ENCODE data around the gene SCGB1D1. TPM values are rescaled to one million over a fixed set of nuclear protein-coding genes. Genes with fewer than 3 reads are reported as not detected.
A peak's percentile ranks its signal among the peaks of the same experiment; 100 is the strongest.

Gene SCGB1D1
- total and polyA plus RNA-seq, 11 donors = not detected

DNA sequence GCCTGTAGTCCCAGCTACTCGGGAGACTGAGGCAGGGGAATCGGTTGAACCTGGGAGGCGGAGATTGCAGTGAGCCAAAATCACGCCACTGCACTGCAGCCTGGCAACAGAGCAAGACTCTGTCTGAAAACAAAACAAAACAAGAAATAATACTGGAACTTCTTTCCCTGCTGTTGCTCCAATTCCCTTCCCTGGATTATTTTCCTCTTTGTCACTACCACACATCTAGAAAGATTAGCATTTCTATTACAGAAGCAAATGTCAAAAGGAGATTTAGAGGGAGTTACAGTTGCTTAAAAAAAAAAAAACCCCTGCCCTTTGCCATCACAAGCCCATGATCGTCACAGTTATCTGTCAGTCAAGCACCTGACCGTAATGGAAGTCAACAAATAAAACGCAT, 17.7 kb upstream of the SCGB1D1 start:
- TF ChIP-seq, protein P1, sequence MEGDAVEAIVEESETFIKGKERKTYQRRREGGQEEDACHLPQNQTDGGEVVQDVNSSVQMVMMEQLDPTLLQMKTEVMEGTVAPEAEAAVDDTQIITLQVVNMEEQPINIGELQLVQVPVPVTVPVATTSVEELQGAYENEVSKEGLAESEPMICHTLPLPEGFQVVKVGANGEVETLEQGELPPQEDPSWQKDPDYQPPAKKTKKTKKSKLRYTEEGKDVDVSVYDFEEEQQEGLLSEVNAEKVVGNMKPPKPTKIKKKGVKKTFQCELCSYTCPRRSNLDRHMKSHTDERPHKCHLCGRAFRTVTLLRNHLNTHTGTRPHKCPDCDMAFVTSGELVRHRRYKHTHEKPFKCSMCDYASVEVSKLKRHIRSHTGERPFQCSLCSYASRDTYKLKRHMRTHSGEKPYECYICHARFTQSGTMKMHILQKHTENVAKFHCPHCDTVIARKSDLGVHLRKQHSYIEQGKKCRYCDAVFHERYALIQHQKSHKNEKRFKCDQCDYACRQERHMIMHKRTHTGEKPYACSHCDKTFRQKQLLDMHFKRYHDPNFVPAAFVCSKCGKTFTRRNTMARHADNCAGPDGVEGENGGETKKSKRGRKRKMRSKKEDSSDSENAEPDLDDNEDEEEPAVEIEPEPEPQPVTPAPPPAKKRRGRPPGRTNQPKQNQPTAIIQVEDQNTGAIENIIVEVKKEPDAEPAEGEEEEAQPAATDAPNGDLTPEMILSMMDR (IDR thresholded peaks at IDR 0.05) = no peak
- TF ChIP-seq POLR2A (IDR thresholded peaks at IDR 0.05) = no peak
- intact Hi-C loops (cut with DNase I) = loop anchor here in 4 of 10 donors (2.0 to 10.0 kb wide), 5 partner anchors 139 to 205 kb away; no protein-coding TSS in a partner anchor
- no peaks in the 10 kb centered on the region for H3K9me3 ChIP-seq
- no peak for ATAC-seq
- peak overlapping the region in 3 of 12 donors; percentile 12 to 72 (median 51) for H3K27ac ChIP-seq
- no peaks in the 10 kb centered on the region for H3K36me3 ChIP-seq
- H3K27me3 ChIP-seq = peaks cover 0 to 22% (median 6%) of the 10 kb centered on the region in 9 donors
- H3K4me1 ChIP-seq = peaks cover 0 to 19% (median 0%) of the 10 kb centered on the region in 12 donors
- DNase-seq = no peak
- H3K4me3 ChIP-seq = no peak overlapping the region
- 56 to 67% (median 59%) methylated on average over 7 of the region's 7 CpGs for WGBS, 4 donors

DNA sequence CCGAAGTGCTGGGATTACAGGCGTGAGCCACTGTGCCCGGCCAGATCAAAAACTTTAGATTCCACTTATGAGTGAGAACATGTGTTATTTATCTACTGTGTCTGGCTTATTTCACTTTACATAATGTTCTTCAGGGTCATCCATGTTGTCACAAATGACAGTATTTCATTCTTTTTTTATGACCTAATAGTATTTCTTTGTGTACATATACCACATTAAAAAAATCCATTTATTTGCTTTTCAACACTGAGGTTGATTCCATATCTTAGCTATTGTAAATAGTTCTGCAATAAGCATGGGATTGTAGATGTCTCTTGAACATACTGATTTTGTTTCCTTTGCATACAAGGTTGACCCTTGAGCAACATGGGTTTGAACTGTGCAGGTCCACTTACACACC, 13.2 kb upstream of the SCGB1D1 start:
- Histone ChIP-seq H3K4me1 (peaks cover 0 to 5% (median 0%) of the 10 kb centered on the region in 12 donors), H3K27ac (no peak overlapping the region), H3K27me3 (peaks cover 0 to 22% (median 6%) of the 10 kb centered on the region in 9 donors), H3K36me3 (no peaks in the 10 kb centered on the region), H3K9me3 (no peaks in the 10 kb centered on the region), H3K4me3 (no peak overlapping the region)
- 72 to 82% (median 76%) methylated on average over 3 of the region's 3 CpGs for WGBS, 4 donors
- intact Hi-C loops (cut with DNase I) = loop anchor here in 2 of 10 donors (10.0 kb wide), 1 partner anchor 198 kb away; no protein-coding TSS in a partner anchor
- no peak for ATAC-seq
- no peak for DNase-seq
- no peak for TF ChIP-seq POLR2A (IDR thresholded peaks at IDR 0.05)
- TF ChIP-seq, protein P1 (IDR thresholded peaks at IDR 0.05) = no peak

DNA sequence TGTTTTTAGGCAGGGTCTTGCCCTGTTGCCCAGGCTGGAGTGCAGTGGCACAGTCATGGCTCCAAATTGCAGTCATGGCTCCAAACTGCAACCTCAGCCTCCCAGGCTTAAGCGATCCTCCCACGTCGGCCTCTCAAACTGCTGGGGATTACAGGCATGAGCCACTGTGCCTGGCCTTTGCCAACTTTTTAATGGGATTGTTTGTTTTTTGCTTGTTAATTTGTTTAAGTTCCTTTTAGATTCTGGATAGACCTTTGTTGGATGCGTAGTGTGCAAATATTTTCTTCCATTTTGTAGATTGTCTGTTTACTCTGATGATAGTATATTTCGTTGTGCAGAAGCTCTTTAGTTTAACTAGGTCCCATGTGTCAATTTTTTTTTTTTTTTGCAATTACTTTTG, 10.0 kb upstream of the SCGB1D1 start:
- H3K27ac ChIP-seq = no peak overlapping the region
- H3K4me1 ChIP-seq = no peaks in the 10 kb centered on the region
- TF ChIP-seq, protein P1 (IDR thresholded peaks at IDR 0.05) = no peak
- no peak for TF ChIP-seq POLR2A (IDR thresholded peaks at IDR 0.05)
- 82 to 89% (median 86%) methylated on average over 5 of the region's 5 CpGs for WGBS, 4 donors
- no peak overlapping the region for H3K4me3 ChIP-seq
- H3K9me3 ChIP-seq = peaks cover 0 to 9% (median 0%) of the 10 kb centered on the region in 12 donors
- intact Hi-C loops (cut with DNase I) = loop anchor here in 2 of 10 donors (10.0 kb wide), 1 partner anchor 195 kb away; no protein-coding TSS in a partner anchor
- DNase-seq (no peak), ATAC-seq (no peak)
- no peaks in the 10 kb centered on the region for H3K36me3 ChIP-seq
- H3K27me3 ChIP-seq = peaks cover 0 to 19% (median 0%) of the 10 kb centered on the region in 9 donors

DNA sequence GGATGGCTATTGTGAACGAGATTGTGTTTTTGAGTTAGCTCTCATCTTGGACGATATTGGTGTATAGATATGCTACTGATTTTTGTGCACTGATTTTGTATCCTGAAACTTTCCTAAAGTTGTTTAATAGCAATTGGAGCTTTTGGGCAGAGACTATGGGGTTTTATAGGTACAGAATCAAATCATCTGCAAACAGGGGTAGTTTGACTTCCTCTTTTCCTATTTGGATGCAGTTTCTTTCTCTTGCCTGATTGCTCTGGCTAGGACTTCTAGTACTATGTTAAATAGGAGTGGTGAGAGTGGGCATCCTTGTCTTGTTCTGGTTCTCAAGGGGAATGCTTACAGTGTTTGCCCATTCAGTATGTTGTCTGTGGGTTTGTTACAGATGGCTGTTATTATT, 8.9 kb upstream of the SCGB1D1 start:
- Histone ChIP-seq H3K27me3 (peaks cover 0 to 13% (median 0%) of the 10 kb centered on the region in 9 donors), H3K9me3 (peaks cover 0 to 9% (median 0%) of the 10 kb centered on the region in 12 donors), H3K4me1 (no peaks in the 10 kb centered on the region), H3K4me3 (no peak overlapping the region), H3K27ac (no peak overlapping the region), H3K36me3 (no peaks in the 10 kb centered on the region)
- ATAC-seq (no peak), DNase-seq (no peak)
- TF ChIP-seq POLR2A (IDR thresholded peaks at IDR 0.05) = no peak
- TF ChIP-seq, protein P1 (IDR thresholded peaks at IDR 0.05) = no peak
- WGBS, 4 donors = 68 to 88% (median 72%) methylated on average over 2 of the region's 2 CpGs
- intact Hi-C loops (cut with DNase I) = no loop called here

Measured in heart left ventricle (tissue), 16 donors.